ENCODE measurements around the gene POU6F1.

POU6F1 gene

GRCh38 chr12:51197736-51198567, 19.9 kb downstream of the POU6F1 start:
- DNase-seq (ENCODE audit: low read depth): no peak

GRCh38 chr12:51196547-51196946, 21.3 kb downstream of the POU6F1 start:
- no peak for DNase-seq (ENCODE audit: low read depth)

GRCh38 chr12:51195841-51196240, 22.0 kb downstream of the POU6F1 start:
- no peak for DNase-seq (ENCODE audit: low read depth)

GRCh38 chr12:51192284-51192671, 25.6 kb downstream of the POU6F1 start:
- DNase-seq (ENCODE audit: low read depth): no peak

GRCh38 chr12:51191516-51192283, 26.2 kb downstream of the POU6F1 start:
- DNase-seq (ENCODE audit: low read depth): no peak

- no peak for DNase-seq (ENCODE audit: low read depth)
Measured at GRCh38 chr12:51190820-51191219, 27.0 kb downstream of the POU6F1 start.

- no peak for DNase-seq (ENCODE audit: low read depth)
Measured at GRCh38 chr12:51189790-51190355, 28.0 kb downstream of the POU6F1 start.

- no peak for DNase-seq (ENCODE audit: low read depth)
Measured at GRCh38 chr12:51188359-51189051, 29.4 kb downstream of the POU6F1 start.

GRCh38 chr12:51187370-51187987, 30.4 kb downstream of the POU6F1 start:
- no peak for DNase-seq (ENCODE audit: low read depth)

GRCh38 chr12:51186465-51187085, 31.3 kb downstream of the POU6F1 start:
- DNase-seq (ENCODE audit: low read depth): no peak

- no peak for DNase-seq (ENCODE audit: low read depth)
Measured at GRCh38 chr12:51185171-51185717, 32.6 kb downstream of the POU6F1 start.

- no peak for DNase-seq (ENCODE audit: low read depth)
Measured at GRCh38 chr12:51183816-51184215, 34.0 kb downstream of the POU6F1 start.

GRCh38 chr12:51183349-51183748, 34.5 kb downstream of the POU6F1 start:
- no peak for DNase-seq (ENCODE audit: low read depth)

- no peak for DNase-seq (ENCODE audit: low read depth)
Measured at GRCh38 chr12:51181558-51181957, 36.3 kb downstream of the POU6F1 start.

- DNase-seq (ENCODE audit: low read depth): no peak
Measured at GRCh38 chr12:51177897-51178296, 40.0 kb downstream of the POU6F1 start.

GRCh38 chr12:51174501-51174900, 43.4 kb downstream of the POU6F1 start:
- DNase-seq (ENCODE audit: low read depth): no peak

- DNase-seq (ENCODE audit: low read depth): peak; percentile 93
Measured at GRCh38 chr12:51172515-51173431, 45.1 kb downstream of the POU6F1 start, which contains the start of gene TFCP2. Gene TFCP2, minus strand, starts transcription at chr12:51173135. Its CDS starts 713 bp downstream, at chr12:51172422.

- DNase-seq (ENCODE audit: low read depth): peak; percentile 0
Measured at GRCh38 chr12:51171884-51172514, 45.9 kb downstream of the POU6F1 start.

GRCh38 chr12:51163795-51164194, 54.1 kb downstream of the POU6F1 start:
- DNase-seq (ENCODE audit: low read depth): no peak
